Astrocyte of the spinal cord (primary cell): ENCODE results near the gene MAGI1.

Experiments used
- DNase-seq: peaks from one replicate; pipeline ENCODE4 v3.0.0; 2011; ENCODE audit warnings: low read depth, low spot score
- H3K4me3 ChIP-seq: 2 replicates; pipeline ENCODE4 v1.5.1; 2011; ENCODE audit warnings: low read depth, mild to moderate bottlenecking, low read length, moderate library complexity
- in situ Hi-C: cut with HindIII; loops from 2 replicates; pipeline ENCODE4 v1.10.0; 2017; ENCODE audit warnings: low sequenced_read_pairs
- TF ChIP-seq, protein P1 (sequence below): IDR thresholded peaks from 2 replicates; pipeline ENCODE4 v1.5.1; 2012; ENCODE audit warnings: low read depth, mild to moderate bottlenecking, low read length, inconsistent platforms

Gene MAGI1

DNA sequence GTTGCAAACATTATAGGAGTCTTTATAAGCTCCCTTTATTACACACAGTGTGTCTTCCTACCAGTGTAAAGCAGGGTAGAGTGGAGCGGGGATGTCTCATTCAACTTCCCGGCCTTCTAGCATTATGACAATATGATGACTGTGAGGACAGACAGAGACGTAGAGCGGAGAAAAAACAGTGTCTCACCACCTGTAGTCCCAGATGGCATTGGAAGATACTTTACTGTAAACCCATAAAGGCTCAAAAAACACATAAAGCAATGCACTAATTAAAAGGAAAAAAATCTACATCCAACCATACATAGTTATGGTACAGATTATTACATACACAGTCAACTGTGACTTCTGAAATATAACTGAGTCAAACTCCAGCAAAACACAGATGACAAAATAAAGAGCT lies 383.7 kb downstream of the MAGI1 start:
- no peak for DNase-seq
- TF ChIP-seq, protein P1, sequence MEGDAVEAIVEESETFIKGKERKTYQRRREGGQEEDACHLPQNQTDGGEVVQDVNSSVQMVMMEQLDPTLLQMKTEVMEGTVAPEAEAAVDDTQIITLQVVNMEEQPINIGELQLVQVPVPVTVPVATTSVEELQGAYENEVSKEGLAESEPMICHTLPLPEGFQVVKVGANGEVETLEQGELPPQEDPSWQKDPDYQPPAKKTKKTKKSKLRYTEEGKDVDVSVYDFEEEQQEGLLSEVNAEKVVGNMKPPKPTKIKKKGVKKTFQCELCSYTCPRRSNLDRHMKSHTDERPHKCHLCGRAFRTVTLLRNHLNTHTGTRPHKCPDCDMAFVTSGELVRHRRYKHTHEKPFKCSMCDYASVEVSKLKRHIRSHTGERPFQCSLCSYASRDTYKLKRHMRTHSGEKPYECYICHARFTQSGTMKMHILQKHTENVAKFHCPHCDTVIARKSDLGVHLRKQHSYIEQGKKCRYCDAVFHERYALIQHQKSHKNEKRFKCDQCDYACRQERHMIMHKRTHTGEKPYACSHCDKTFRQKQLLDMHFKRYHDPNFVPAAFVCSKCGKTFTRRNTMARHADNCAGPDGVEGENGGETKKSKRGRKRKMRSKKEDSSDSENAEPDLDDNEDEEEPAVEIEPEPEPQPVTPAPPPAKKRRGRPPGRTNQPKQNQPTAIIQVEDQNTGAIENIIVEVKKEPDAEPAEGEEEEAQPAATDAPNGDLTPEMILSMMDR, result no peak
- no peak overlapping the region for H3K4me3 ChIP-seq
- in situ Hi-C loops, result no loop called here

DNA sequence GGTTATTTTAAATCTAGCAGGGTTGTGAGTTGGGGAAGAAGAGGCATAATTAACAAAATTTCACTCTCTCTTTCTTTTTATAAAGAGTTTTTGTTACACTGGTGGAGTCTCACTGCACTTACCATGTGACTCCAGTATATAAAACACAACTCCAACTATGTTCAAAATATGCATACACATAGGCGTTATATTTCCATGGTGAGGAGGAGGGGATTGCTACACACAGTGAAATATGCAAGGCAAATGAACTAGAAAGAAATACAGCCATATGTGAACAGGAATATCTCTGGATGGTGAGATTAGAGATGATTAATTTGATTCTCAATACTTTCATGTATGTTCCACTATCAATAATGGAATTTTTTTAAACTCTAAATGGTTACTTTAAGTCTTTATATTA lies 385.0 kb downstream of the MAGI1 start:
- TF ChIP-seq, protein P1, result no peak
- no peak overlapping the region for H3K4me3 ChIP-seq
- in situ Hi-C loops, result no loop called here
- no peak for DNase-seq

DNA sequence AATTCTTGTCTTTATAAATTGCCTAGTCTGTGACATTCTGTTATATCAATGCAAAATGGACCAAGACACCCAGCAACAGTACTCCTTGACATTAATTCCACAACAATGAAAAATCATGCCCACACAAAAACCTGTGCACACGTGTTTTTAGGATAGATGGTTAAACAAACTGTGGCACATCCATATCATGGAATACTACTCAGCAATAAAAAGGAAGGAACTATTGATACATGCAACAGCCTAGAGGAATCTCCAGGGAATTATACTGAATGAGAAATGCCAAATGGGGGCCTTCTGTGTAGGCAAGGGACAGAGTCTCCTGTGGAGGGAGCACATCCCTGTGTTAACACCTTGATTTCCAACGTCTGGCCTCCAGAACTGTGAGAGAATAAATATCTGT lies 388.5 kb downstream of the MAGI1 start:
- in situ Hi-C loops, result no loop called here
- DNase-seq, result no peak
- H3K4me3 ChIP-seq, result no peak overlapping the region
- TF ChIP-seq, protein P1, result no peak

DNA sequence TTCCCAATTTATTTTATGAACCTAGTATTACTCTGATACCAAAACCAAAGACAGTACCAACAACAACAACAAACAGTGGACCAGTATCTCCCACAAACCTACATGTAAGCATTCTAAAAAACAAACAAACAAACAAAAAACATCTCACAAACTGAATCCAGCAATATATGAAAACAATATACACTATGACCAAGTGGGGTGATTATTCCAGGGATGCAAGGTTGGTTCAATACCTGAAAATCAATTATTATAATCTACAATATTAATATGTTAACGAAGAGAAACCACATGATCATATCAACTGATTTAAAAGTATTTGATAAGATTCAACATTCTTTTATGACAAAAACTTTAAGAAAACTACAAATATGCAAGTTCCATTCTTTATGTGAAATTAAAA lies 391.3 kb downstream of the MAGI1 start:
- TF ChIP-seq, protein P1, result no peak
- DNase-seq, result no peak
- no peak overlapping the region for H3K4me3 ChIP-seq
- in situ Hi-C loops, result no loop called here

DNA sequence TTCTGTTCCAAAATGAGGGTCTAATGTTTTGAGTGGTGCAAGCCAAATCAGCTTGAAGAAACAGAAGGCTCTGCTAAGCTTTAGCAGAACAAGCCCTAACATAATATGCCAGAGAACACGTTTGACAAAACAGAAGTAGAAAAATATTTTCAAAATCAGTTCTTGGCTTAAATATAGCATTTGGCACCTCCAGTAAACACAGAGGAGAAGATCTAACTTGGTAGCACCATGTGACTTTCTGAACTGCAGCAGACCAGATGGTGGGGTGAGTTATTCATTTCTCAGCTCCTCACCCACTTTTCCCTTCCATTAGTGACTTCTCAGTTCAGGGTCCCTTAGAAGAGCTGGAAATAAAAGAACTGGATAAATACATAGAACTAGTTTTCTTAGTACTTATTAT lies 395.8 kb downstream of the MAGI1 start:
- no peak for DNase-seq
- no peak overlapping the region for H3K4me3 ChIP-seq
- in situ Hi-C loops, result no loop called here
- TF ChIP-seq, protein P1, result no peak

DNA sequence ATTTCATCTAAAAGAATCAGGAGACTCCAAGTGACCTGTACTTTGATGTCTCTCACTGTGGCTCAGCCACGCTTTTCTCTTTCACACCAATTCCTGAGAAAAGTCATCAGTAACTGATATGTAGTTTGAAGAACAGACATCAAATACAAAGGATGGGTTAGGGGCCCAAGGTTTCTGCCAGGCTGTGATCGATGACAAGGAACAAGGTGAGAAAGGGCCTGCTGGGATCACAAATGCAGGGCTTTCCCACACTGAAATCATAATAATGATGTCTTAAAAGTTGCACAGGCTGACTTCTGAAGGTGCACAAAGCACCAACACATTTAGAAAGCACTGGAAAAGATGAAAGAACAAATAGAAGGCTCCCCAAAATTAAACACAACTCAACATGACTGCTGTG lies 396.9 kb downstream of the MAGI1 start:
- no peak overlapping the region for H3K4me3 ChIP-seq
- no peak for DNase-seq
- in situ Hi-C loops, result no loop called here
- TF ChIP-seq, protein P1, result no peak

DNA sequence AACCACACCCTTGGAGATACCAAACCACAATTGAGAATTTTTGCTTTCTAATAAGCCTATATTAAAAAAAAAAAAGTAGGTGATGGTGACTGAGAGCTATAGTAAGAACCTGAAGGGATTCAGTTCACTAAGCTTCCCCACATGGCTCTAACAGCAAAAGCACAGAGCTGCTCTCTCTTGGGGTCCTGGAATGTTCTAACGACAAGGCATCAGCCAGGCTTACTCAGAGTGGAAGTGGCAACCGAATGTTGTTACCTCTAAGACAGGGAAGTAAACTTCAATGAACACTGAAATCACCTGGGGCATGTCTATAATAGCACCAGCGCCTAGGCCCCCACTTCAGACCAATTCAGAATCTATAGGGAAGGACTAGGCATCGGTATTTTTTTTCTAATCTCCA lies 397.7 kb downstream of the MAGI1 start:
- TF ChIP-seq, protein P1, result no peak
- no peak overlapping the region for H3K4me3 ChIP-seq
- in situ Hi-C loops, result no loop called here
- DNase-seq, result no peak
